GM18909 (cell line): Measurements from ENCODE around the gene PLA2G5.
"Not testable (repeated sequence)": the region's sequence is repeated elsewhere in the genome, so short reads cannot be mapped to it uniquely, and the experiment has no call there.

Experiments
- ATAC-seq: cut with Tn5 transposase; IDR thresholded peaks from one replicate; pipeline ENCODE4 v1.9.1; 2021; ENCODE audit warnings: mild to moderate bottlenecking; ENCODE audit not compliant: unreplicated experiment, poor library complexity

Gene PLA2G5

GRCh38 chr1:20112279-20113000, 42.4 kb downstream of the PLA2G5 start:
- ATAC-seq: no peak

- no peak for ATAC-seq
These were observed 44.1 kb downstream of the PLA2G5 start for GRCh38 chr1:20114021-20114648.

- no peak for ATAC-seq
These were observed 45.5 kb downstream of the PLA2G5 start for GRCh38 chr1:20115479-20115878.

GRCh38 chr1:20115916-20116315, 45.9 kb downstream of the PLA2G5 start:
- ATAC-seq: no peak

- ATAC-seq: no peak
These were observed 47.2 kb downstream of the PLA2G5 start for GRCh38 chr1:20117236-20117635.

- ATAC-seq: no peak
These were observed 49.4 kb downstream of the PLA2G5 start, which contains the start of gene PLA2G2D for GRCh38 chr1:20119347-20119746. TSS of gene PLA2G2D (minus strand) at chr1:20119536. CDS start at chr1:20119498, 38 bp downstream.

- no peak for ATAC-seq
These were observed 50.8 kb downstream of the PLA2G5 start for GRCh38 chr1:20120796-20121195.

GRCh38 chr1:20123722-20124455, 53.9 kb downstream of the PLA2G5 start:
- no peak for ATAC-seq

GRCh38 chr1:20124456-20125057, 54.6 kb downstream of the PLA2G5 start:
- no peak for ATAC-seq

- ATAC-seq: no peak
These were observed 55.1 kb downstream of the PLA2G5 start for GRCh38 chr1:20125100-20125499.

GRCh38 chr1:20126041-20126805, 56.2 kb downstream of the PLA2G5 start:
- peak; percentile 53 for ATAC-seq

GRCh38 chr1:20126806-20127440, 56.9 kb downstream of the PLA2G5 start:
- ATAC-seq: no peak

- ATAC-seq: not testable (repeated sequence)
These were observed 60.5 kb downstream of the PLA2G5 start for GRCh38 chr1:20130518-20130917.

GRCh38 chr1:20134995-20135394, 65.0 kb downstream of the PLA2G5 start:
- no peak for ATAC-seq

GRCh38 chr1:20136249-20136648, 66.3 kb downstream of the PLA2G5 start:
- ATAC-seq: no peak

- no peak for ATAC-seq
These were observed 67.1 kb downstream of the PLA2G5 start for GRCh38 chr1:20137055-20137454.

- no peak for ATAC-seq
These were observed 67.6 kb downstream of the PLA2G5 start for GRCh38 chr1:20137604-20138003.

GRCh38 chr1:20138346-20138745, 68.4 kb downstream of the PLA2G5 start:
- ATAC-seq: no peak

GRCh38 chr1:20138961-20139550, 69.1 kb downstream of the PLA2G5 start, which contains the start of gene PLA2G2F:
TSS of gene PLA2G2F (plus strand) at chr1:20139323. CDS start at chr1:20139428, 105 bp downstream.
- ATAC-seq: no peak
